ENCODE results near the gene GUCD1.
"Not testable (repeated sequence)": the region's sequence is repeated elsewhere in the genome, so short reads cannot be mapped to it uniquely, and the experiment has no call there.

The GUCD1 gene

GRCh38 chr22:24543185-24543601 lies 11.7 kb downstream of the GUCD1 start:
- ATAC-seq (replicated peaks) (no peak), DNase-seq (no peak)
- Mint-ChIP-seq H3K4me3 (no peak overlapping the region), H3K27ac (peak overlapping the region in 1 of 2 donors; percentile 65), H3K27me3 (no peaks in the 10 kb centered on the region), H3K4me1 (ENCODE audit: low read depth in 2 of 2) (no peaks in the 10 kb centered on the region), H3K36me3 (ENCODE audit: insufficient read depth) (peaks cover 59% of the 10 kb centered on the region), H3K9me3 (no peaks in the 10 kb centered on the region)

DNA sequence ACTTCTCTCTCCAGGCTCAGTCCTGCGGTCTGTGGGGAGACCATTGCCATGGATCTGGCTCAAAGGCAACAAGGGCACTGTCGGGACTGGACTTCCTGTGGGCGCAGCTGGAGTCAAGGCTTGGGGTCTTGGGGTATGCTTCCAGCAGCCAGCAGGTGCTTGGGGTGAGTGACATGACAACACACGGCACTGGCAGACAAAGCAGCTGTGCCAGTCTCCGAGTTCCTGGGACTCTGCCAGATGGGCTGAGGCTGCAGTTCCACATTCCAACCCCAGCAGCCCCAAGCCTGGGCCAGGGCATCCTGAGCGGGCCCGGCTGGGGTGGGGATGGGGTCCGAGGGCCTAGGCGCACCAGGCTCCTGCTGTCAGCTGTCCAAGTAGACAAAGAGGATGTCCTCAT lies 12.3 kb downstream of the GUCD1 start:
- Mint-ChIP-seq H3K9me3 (no peaks in the 10 kb centered on the region), H3K27me3 (no peaks in the 10 kb centered on the region), H3K27ac (no peak overlapping the region), H3K36me3 (ENCODE audit: insufficient read depth) (peaks cover 53% of the 10 kb centered on the region), H3K4me1 (ENCODE audit: low read depth in 2 of 2) (no peaks in the 10 kb centered on the region), H3K4me3 (no peak overlapping the region)
- ATAC-seq (replicated peaks) (no peak), DNase-seq (no peak)

DNA sequence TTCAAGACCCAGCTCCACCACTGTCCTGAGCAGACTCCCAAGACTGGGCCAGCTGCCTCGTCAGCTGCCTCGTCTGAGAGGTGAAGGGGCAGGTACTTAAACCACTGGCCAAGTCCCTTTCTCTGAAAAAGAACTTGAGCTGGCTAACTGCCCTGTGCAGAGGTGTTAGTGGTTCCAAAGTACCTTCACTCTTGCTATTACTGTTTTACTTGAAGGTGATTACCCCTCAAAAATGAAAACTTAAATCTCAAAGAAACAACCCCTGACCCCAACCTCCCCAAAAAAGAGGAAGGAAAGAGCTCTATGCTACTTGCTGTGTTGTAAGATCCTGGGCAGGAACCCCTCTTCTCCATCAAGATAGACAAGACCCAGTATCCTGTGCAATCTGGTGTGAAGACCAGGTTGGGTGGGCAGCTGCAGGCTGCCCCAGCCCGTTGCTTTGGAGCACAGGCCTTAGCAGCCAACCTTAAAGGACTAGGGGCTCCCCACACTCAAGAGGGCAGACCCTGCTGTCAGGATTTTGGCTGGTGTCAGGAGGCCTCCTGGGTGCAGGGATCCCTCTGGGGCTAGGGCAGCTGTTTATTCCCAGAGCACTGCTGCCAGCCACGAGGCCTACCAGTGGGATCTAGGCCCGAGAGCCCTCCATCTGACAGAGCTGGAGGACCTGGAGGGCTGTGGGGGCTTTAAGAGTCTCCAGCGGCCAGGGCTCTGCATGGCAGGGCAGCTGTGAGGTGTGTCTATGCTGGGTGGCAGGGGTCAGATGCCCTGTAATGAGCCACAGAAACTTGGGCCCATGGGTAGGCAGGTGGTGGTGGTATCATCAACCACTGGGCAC lies 13.0 kb downstream of the GUCD1 start:
- DNase-seq: no peak
- H3K27ac Mint-ChIP-seq: no peak overlapping the region

DNA sequence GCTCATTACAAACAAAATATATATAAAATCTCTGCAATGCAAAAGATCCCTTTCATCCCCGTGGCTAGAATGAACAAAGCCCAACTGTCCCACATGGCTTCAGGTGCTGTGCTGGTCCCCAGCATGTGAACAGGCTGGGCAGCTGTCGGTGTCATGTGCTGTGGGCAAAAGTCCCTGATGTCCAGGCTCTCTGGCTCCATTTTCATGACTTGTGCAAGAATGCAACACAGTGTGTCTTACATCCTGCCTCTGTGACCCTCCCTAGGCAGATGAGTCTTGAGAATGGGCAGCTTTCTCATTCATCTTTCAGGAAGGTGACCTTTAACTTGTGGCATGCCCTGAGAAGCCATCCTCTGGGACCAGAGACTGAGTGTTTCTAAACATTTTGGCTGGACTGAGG lies 14.5 kb downstream of the GUCD1 start:
- Mint-ChIP-seq H3K27me3 (no peaks in the 10 kb centered on the region), H3K27ac (peak overlapping the region in 1 of 2 donors; percentile 18), H3K9me3 (no peaks in the 10 kb centered on the region), H3K36me3 (ENCODE audit: insufficient read depth) (peaks cover 35% of the 10 kb centered on the region), H3K4me1 (ENCODE audit: low read depth in 2 of 2) (no peaks in the 10 kb centered on the region), H3K4me3 (no peak overlapping the region)
- DNase-seq (no peak), ATAC-seq (replicated peaks) (no peak)

More for the DNA sequence above, 13.0 kb downstream of the GUCD1 start:
- Mint-ChIP-seq H3K36me3 (ENCODE audit: insufficient read depth) (peaks cover 47% of the 10 kb centered on the region), H3K27me3 (no peaks in the 10 kb centered on the region), H3K4me3 (no peak overlapping the region), H3K9me3 (no peaks in the 10 kb centered on the region), H3K4me1 (ENCODE audit: low read depth in 2 of 2) (no peaks in the 10 kb centered on the region)
- ATAC-seq (replicated peaks): no peak

- Mint-ChIP-seq H3K36me3 (ENCODE audit: insufficient read depth) (peaks cover 8% of the 10 kb centered on the region), H3K4me1 (ENCODE audit: low read depth in 2 of 2) (no peaks in the 10 kb centered on the region), H3K27me3 (no peaks in the 10 kb centered on the region), H3K9me3 (no peaks in the 10 kb centered on the region), H3K27ac (no peak overlapping the region), H3K4me3 (no peak overlapping the region)
- DNase-seq (no peak), ATAC-seq (replicated peaks) (no peak)
Observed at GRCh38 chr22:24536089-24536488, 18.8 kb downstream of the GUCD1 start.

DNA sequence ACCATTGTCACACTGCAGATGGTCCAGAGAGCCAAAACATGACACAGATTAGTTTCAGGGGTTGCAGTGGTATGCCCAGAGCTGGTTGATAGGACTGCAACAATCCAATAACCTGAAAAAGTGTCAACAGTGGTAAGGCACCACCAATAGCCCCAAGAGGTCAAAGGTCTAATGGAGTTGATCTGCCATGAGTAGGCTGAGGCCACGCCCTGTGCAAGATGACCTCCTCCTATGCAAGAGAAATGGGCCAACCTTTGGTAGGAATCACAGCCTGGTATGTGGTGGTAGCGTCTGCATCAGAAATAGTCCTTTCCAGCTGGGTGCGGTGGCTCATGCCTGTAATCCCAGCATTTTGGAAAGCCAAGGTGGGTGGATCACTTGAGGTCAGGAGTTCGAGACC lies 19.6 kb downstream of the GUCD1 start:
- H3K27me3 Mint-ChIP-seq: no peaks in the 10 kb centered on the region
- H3K27ac Mint-ChIP-seq: no peak overlapping the region
- H3K4me1 Mint-ChIP-seq (ENCODE audit: low read depth in 2 of 2): no peaks in the 10 kb centered on the region
- H3K36me3 Mint-ChIP-seq (ENCODE audit: insufficient read depth): peaks cover 3% of the 10 kb centered on the region
- no peak for ATAC-seq (replicated peaks)
- no peak for DNase-seq
- no peak overlapping the region for H3K4me3 Mint-ChIP-seq
- H3K9me3 Mint-ChIP-seq: no peaks in the 10 kb centered on the region

DNA sequence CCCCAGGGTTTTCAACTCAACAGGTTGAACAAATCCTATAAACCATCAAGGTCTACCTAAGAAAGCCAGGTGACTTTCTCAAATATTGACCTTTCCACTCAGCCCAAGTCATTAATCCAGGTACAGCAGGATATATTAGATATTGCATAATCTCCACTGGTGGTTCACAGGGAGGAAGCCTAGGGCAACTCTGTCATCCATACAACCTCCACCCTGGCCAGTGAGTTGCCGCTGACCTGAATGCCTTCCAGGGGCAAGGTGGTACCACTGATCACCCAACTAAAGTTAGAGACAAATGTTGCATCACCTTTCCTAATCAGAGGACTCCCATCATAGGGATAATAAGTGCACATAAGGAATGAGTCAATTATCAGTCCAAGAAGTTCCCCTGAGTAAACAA lies 22.9 kb downstream of the GUCD1 start:
- Mint-ChIP-seq H3K4me3 (no peak overlapping the region), H3K9me3 (no peaks in the 10 kb centered on the region), H3K36me3 (ENCODE audit: insufficient read depth) (no peaks in the 10 kb centered on the region), H3K27me3 (no peaks in the 10 kb centered on the region), H3K27ac (no peak overlapping the region), H3K4me1 (ENCODE audit: low read depth in 2 of 2) (no peaks in the 10 kb centered on the region)
- DNase-seq: no peak
- no peak for ATAC-seq (replicated peaks)

GRCh38 chr22:24530968-24531367 lies 24.0 kb downstream of the GUCD1 start:
- DNase-seq; ATAC-seq (replicated peaks); H3K27me3 Mint-ChIP-seq; H3K4me3 Mint-ChIP-seq; H3K9me3 Mint-ChIP-seq; H3K36me3 Mint-ChIP-seq (ENCODE audit: insufficient read depth); H3K4me1 Mint-ChIP-seq (ENCODE audit: low read depth in 2 of 2); H3K27ac Mint-ChIP-seq: not testable (repeated sequence)

DNA sequence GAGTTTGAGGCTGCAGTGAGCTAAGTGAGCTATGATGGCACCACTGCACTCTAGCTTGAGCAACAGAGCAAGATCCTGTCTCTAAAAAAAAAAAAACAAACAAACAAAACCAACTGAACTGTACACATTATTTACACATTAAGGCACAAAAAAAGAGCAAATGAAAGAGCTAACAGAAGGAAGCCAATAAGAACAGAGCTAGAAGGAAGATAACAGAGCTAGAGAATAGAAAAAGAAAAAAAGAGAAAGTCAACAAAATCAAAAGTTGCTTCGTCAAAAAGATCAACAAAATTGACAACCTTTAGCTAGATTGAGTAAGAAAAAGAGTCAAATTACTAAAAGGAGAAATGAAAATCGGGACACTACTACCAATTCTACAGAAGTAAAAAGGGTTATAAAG lies 25.0 kb downstream of the GUCD1 start:
- Mint-ChIP-seq H3K27ac (peak overlapping the region in 1 of 2 donors; percentile 12), H3K36me3 (ENCODE audit: insufficient read depth) (peaks cover 3% of the 10 kb centered on the region), H3K27me3 (no peaks in the 10 kb centered on the region), H3K9me3 (no peaks in the 10 kb centered on the region), H3K4me3 (no peak overlapping the region), H3K4me1 (ENCODE audit: low read depth in 2 of 2) (peaks cover 0 to 6% of the 10 kb centered on the region in 2 donors)
- DNase-seq (no peak), ATAC-seq (replicated peaks) (no peak)

GRCh38 chr22:24526191-24526590 lies 28.7 kb downstream of the GUCD1 start:
- no peaks in the 10 kb centered on the region for H3K27me3 Mint-ChIP-seq
- ATAC-seq (replicated peaks): no peak
- H3K4me3 Mint-ChIP-seq: no peak overlapping the region
- peaks cover 3% of the 10 kb centered on the region for H3K36me3 Mint-ChIP-seq (ENCODE audit: insufficient read depth)
- H3K4me1 Mint-ChIP-seq (ENCODE audit: low read depth in 2 of 2): peaks cover 0 to 6% of the 10 kb centered on the region in 2 donors
- H3K9me3 Mint-ChIP-seq: no peaks in the 10 kb centered on the region
- H3K27ac Mint-ChIP-seq: no peak overlapping the region
- DNase-seq: no peak

GRCh38 chr22:24525416-24526037 lies 29.4 kb downstream of the GUCD1 start:
- Mint-ChIP-seq H3K36me3 (ENCODE audit: insufficient read depth) (peaks cover 3% of the 10 kb centered on the region), H3K27ac (no peak overlapping the region), H3K9me3 (no peaks in the 10 kb centered on the region), H3K27me3 (no peaks in the 10 kb centered on the region), H3K4me1 (ENCODE audit: low read depth in 2 of 2) (peaks cover 0 to 6% of the 10 kb centered on the region in 2 donors), H3K4me3 (no peak overlapping the region)
- peak; percentile 99 for ATAC-seq (replicated peaks)
- DNase-seq: peak; percentile 73 to 81 (median 76)

DNA sequence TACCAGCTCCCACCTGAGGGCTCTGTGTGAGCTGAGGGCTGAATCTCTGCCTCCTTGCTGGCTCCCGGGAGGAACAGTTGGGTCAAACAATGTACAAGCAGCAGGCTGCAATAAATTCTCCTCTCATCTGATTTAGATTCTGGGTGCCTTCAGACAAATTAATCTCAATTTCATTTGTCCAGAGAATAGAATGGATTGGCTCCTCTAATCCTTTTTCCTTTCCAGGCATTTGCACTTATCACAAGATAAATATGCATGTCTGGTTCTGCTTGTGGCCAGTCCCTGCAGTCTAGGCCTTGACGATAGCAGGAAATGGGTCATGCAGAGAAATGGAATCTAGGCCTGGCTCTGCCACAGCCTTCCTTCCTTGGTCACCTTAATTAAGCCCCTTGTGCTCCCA lies 31.1 kb downstream of the GUCD1 start:
- DNase-seq: no peak

GRCh38 chr22:24521791-24522245 lies 33.1 kb downstream of the GUCD1 start:
- H3K27ac Mint-ChIP-seq: no peak overlapping the region
- ATAC-seq (replicated peaks) (no peak), DNase-seq (no peak)
- H3K36me3 Mint-ChIP-seq (ENCODE audit: insufficient read depth): peaks cover 3% of the 10 kb centered on the region
- no peaks in the 10 kb centered on the region for H3K27me3 Mint-ChIP-seq
- peaks cover 0 to 6% of the 10 kb centered on the region in 2 donors for H3K4me1 Mint-ChIP-seq (ENCODE audit: low read depth in 2 of 2)
- no peak overlapping the region for H3K4me3 Mint-ChIP-seq
- H3K9me3 Mint-ChIP-seq: no peaks in the 10 kb centered on the region

More for the DNA sequence above, 31.1 kb downstream of the GUCD1 start:
- H3K4me3 Mint-ChIP-seq: no peak overlapping the region
- H3K27ac Mint-ChIP-seq: no peak overlapping the region
- H3K27me3 Mint-ChIP-seq: no peaks in the 10 kb centered on the region
- no peak for ATAC-seq (replicated peaks)
- H3K9me3 Mint-ChIP-seq: no peaks in the 10 kb centered on the region
- peaks cover 0 to 6% of the 10 kb centered on the region in 2 donors for H3K4me1 Mint-ChIP-seq (ENCODE audit: low read depth in 2 of 2)
- peaks cover 3% of the 10 kb centered on the region for H3K36me3 Mint-ChIP-seq (ENCODE audit: insufficient read depth)

GRCh38 chr22:24519496-24519895 lies 35.4 kb downstream of the GUCD1 start:
- DNase-seq (no peak), ATAC-seq (replicated peaks) (no peak)

More at GRCh38 chr22:24519496-24519895, 35.4 kb downstream of the GUCD1 start:
- H3K27ac Mint-ChIP-seq: no peak overlapping the region
- no peaks in the 10 kb centered on the region for H3K9me3 Mint-ChIP-seq
- no peaks in the 10 kb centered on the region for H3K27me3 Mint-ChIP-seq
- H3K4me1 Mint-ChIP-seq (ENCODE audit: low read depth in 2 of 2): no peaks in the 10 kb centered on the region
- H3K36me3 Mint-ChIP-seq (ENCODE audit: insufficient read depth): no peaks in the 10 kb centered on the region
- no peak overlapping the region for H3K4me3 Mint-ChIP-seq
